COLO668 (cell line): ENCODE data around the gene LCK.
A peak's percentile ranks its signal among the peaks of the same experiment; 100 is the strongest.

ENCODE experiments used
- DNase-seq: peaks from one replicate; lab custom pipeline; 2025; ENCODE audit not compliant: unreplicated experiment; lab: John Stamatoyannopoulos, UW

LCK gene

DNA sequence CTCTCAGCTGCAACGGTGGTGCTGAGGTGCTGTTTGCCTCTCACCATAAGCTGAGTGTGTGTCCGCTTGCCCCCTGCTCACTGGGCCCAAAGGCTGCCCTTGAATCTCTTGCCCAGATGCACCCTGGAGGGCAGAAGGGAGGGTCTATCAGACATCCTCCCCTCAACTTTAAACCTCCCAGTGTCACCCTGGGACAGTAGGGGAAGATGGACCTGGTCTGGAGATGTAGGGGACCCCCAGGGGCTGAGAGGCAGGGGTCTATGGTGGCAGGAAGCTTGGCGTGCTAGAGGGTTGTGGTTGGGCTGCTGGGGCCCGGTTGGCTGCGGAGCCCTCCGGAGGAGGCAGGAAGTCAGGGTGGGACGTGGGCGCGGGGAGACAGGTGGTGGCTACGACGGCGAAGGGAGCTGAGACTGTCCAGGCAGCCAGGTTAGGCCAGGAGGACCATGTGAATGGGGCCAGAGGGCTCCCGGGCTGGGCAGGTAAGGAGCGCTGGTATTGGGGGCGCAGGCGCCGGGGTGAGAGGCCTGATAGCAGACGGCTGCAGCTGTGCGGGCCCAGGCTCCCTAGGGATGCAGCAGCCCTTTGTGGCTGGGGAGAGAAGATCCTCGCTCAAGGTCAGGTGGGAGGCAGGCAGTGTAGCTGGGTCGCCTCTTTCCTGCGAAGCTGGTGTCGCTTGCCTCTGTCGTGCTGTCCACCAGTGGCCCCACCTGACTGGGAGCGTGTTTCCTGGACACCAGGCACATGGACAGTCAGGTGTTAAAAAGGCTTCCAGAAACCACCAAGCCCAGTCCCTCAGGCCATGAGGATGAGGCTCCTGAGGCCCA is at the start of gene LCK:
Gene LCK, plus strand, starts transcription at position 373 of the 824 bp plus-strand sequence. CDS start 23,065 bp downstream, outside the sequence.
- no peak for DNase-seq

DNA sequence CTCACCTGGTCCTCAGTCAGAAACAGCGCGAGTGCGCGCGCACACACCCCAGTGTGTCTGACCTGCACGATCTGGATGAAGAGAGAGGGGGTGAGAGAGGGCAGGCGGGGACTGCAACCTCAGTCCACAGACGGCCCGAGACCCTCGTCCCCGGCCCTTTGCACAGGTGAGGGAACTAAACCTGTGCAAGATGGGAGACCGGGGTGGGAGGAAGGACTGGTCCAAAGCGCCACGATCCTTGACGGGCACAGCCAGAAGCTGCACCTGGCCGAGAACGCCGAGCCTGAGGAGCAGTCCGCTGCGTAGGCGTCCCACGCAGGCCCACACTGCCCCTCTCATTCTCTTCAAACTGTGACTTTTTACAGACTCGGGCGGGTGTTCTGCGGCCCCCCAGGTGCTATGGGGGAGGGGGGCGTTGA is 46.1 kb upstream of the LCK start:
- DNase-seq: no peak

DNA sequence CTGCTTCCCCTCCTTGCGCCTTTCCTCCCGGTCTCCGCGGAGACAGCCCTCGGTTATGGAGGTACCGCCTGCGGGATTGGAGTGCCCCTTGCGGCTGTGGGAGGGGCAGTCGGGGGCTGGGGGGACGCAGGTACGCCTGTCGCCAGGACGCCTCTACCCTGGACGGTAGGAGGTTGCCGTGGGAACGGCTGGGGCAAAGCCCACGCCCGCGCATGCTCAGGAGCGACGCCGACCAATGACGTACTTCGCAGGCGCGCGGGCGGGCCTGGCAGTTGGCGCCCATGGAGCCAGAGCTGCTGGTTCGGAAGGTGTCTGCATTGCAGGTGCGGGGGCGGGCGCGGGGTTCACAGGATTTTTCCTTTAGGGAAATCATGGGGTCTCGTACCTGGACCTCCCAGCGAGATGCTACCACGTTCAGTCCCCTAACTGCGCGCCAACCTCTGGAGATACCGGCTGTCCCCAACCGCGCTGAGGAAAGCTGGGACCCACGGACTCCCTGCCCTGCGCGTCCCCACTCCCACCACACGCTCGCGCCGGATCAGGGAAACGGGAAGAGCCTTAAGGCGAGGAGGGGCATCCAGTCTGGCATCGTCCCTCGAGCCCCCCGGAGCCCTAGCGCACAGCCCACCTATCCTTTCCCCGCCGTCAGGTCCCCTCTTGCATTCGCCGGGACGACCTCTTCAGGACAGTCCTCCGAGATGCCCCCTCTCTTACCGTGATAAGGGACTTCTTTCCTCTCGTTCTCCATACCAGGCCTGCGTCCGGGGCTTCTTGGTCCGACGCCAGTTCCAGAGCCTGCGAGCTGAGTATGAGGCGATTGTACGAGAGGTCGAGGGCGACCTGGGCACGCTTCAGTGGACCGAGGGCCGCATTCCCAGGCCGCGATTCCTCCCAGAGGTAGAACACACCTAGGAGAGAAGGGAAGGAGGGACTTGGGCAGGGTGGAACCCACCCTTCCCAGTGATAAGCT is 45.4 kb upstream of the LCK start, which contains the start of gene IQCC:
Gene IQCC, plus strand, starts transcription at position 271 of the 970 bp plus-strand sequence. Its CDS starts 11 bp downstream, at position 282.
- peak; percentile 99 for DNase-seq

DNA sequence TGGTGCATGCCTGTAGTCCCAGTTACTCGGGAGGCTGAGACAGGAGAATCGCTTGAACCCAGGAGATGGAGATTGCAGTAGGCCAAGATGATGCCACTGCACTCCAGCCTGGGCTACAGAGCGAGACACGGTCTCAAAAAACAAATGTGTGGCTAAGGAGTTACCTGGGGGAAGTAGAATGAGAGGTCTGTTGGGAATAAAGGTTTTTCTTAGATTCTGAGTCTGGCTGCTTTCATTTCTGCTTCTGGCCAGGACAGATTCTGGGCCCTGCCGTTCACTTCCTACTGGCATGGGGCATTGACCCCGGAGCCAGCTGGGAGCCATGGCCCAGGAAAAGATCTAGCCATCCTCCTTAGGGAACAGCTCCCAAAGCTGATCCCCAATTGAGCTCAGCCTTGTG is 42.6 kb upstream of the LCK start:
- no peak for DNase-seq

DNA sequence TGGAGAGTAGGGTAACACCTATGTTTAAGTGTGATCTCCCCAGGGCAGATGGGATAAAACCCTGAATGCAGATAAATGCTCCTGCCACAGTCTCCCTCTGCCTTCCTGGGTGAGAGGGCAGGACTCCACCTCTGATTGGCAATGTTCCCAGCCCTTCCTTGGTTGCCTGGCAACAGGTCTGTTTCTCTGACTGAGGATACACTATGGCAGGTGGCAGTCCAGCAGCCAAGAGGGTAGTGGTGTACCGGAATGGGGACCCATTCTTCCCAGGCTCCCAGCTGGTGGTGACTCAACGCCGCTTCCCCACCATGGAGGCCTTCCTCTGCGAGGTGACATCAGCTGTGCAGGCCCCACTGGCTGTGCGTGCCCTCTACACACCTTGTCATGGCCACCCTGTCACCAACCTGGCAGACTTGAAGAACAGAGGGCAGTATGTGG is 42.2 kb upstream of the LCK start, which contains the start of gene DCDC2B:
Gene DCDC2B, plus strand, starts transcription at position 199 of the 438 bp plus-strand sequence. Its CDS starts 5 bp downstream, at position 204.
- DNase-seq: peak; percentile 100

DNA sequence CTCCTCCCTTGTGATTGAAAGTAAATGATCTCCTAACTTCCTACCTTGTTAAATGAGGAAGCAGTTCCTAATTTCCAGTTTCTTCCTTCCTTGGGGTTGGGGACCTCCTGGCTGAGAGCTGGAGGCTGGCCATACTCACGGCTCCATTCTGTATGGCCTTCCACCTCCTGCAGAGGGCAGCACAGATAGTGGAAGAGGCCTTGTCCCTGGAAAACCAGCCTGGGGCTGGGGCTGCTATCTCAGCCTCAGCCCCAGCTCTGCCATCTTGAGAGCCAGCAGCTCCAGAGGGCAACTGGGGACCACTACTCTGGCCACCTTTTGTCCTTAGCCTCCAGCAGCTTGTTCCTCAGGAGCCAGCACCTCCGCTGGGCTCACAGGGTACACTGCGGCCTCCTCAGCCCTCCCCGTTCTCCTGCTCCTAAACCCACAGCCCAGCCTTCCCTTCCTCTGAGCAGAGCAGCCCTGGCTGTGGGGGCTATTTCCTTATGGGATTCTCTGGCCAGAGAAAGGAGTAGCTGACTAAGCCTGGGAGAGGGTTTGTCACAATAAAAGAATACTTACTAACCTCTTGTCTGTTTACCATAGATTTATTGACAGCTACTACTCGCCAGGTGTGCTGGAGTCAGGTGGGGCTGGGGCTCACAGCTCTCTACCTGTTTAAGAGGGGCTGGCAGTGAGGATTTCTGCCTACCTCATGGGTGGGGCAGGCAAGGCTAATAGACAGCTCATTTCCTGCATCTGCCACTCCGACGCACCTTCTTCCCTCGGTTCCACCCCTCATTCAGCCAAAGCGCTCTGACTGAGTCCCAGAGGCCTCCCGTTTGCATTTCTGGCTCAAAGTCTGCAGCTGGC is 35.2 kb upstream of the LCK start:
- peak; percentile 94 for DNase-seq

DNA sequence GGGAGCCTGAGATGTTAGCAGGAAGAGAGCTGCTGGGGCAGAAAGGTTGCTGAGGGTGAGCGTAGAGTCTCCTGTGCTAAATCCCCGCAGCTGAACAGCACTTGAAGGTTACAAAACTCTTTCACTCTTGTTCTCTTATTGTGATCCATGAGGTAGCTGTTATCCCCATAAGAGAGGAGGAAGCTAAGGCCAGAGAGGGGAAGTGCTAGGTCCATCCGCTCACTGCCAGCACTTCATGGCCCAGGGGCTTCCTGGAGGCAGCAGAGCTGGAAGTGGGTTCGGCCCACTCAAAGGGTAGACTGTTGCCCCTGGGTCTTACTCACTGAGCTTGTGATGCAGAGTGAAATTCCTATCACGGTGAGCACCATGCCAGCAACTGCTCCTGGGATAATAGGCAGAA is 34.5 kb upstream of the LCK start:
- no peak for DNase-seq

DNA sequence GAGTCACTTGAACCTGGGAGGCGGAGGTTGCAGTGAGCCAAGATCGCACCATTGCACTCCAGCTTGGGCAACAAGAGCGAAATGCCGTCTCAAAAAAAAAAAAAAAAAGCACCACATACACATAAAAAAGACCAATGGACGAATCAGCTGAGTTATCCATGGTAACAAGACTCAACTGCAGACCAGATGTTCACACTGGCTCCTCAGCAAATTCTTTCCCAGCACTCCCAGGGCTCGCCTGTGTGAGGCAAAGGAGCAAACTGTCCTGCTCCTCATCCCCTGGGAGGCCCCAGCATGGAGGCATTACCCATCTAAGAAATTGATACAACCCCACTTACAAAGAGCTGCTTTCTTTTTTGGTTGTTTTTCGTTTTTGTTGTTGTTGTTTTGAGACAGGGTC is 32.0 kb upstream of the LCK start:
- DNase-seq: no peak

DNA sequence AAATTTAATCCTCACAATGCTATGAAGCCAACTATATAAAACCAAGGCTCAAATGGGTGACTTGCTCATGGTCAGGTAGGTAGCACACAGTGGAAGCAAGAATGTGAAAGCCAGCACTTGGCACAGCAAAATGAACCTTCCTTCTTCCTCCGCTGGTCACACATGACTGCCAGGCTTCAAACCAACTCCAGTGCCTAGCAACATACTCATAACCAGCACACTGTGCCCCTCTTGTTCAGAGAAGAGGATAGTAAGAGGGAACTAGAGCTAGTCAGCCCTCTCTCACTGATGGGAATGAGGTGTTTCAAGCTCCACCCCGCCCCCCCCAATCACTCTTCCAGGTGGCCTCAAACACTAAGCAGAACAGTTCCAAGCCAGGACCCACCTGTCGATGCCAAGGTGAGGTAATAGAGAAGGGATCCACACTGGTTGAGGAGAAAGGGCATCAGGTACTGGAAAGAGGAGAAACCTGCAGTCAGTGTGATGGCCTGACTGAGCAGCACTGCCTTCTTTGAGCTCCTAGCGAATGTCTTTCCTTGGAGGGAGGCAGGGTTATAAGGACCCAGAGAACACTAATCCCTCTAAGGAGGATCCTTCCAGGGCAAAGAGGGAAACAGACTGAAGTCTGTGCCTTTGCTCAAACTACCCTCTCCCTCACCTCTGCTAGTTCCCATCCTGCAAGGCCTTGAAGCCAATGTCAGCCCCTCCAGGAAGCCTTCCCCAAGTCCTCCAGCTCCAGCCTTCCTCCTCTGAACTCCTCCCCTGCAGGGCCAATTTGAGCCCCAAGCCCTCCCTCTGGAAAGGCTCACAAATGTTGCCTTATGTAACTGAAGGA is 30.1 kb upstream of the LCK start:
- peak; percentile 84 for DNase-seq

DNA sequence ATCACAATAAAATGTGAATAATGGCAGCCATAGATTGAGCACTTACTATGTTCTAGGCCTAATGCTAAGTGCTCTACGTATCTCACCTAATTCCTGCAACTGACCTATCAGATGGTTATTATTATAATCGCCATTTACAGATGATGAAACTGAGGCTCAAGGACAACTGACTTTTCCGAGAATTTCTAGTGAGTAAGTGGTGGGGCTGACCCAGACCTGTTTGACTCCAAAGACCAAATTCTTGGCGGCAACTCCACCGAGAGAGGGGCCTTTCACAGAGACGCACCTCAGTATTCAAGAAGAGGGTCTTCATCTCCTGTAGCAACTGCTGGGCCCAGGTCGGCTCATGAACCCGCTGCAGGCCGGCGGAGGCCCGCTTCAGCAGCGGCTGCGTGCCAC is 29.5 kb upstream of the LCK start:
- DNase-seq: no peak

DNA sequence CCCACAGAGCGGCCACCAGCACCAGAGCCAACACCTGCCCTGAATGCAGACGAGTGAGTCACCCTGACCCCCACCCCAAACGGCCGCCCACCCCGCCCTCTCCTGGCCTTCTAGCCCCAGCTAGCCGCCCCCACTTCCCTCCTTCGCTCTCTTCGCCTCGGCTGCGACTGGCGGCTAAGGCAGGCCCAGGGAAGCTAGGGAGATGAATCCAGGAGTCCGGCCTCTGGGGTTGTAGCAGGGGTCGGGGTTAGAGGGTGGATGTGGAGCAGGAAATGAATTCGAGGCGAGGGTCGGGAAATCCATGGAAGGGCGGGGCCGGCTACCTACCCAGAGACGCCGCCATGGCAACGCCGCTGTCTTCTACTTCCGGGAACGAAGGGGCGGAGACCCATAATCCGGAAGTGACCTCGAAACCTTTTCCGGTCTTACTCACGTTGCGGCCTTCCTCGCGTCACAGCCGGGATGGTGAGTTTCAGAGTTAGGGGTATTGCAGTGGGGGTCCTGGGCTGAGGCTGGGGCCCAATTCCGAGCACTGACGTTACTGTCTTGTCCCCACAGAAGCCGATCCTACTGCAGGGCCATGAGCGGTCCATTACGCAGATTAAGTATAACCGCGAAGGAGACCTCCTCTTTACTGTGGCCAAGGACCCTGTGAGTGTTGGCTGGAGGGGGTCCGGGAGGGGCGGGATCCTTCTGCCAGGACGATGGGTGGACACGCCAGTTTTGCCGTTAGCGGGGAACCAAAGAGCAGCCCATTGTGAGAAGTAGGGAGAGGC is 28.9 kb upstream of the LCK start, which contains the start of the genes EIF3I and TMEM234:
Gene EIF3I, plus strand, starts transcription at position 428 of the 776 bp plus-strand sequence. Its CDS starts 35 bp downstream, at position 463.
Gene TMEM234, minus strand, starts transcription at position 374 of the 776 bp plus-strand sequence. Its CDS starts 31 bp downstream, at position 343.
- DNase-seq: peak; percentile 99

DNA sequence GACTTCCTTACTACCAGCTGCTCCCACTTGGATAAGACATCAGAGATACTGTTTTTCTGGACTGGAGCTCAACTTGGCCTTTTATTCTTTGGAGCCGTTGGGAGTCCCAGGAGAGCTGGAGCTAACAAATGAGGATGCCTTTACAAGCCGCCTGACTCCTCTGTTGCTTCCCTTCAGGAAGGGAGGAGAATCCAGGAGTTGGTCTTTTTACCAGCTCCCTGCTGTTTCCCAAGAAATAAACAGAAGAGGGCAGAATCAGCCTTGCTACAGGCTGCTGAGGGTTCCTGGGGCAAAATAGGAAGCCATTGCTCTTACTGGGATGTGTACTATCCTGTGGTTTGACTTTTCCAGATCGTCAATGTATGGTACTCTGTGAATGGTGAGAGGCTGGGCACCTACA is 27.4 kb upstream of the LCK start:
- DNase-seq: no peak

DNA sequence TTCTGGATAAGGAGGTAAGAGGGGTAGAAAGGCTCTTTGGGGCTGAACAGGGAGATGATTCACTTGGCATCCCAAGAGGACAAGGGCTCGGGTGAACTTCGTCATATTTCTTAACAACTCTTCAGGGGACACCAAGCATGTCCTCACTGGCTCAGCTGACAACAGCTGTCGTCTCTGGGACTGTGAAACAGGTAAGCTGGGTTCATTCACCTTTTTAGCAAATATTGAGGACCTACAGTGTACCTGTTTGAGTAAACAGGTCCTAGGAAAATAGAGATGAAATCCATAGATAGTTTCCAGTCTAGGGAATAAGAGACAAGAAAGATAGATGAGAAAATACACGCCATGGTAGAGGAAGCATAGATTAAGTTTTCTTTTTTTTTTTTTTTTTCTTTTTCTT is 26.8 kb upstream of the LCK start:
- no peak for DNase-seq

DNA sequence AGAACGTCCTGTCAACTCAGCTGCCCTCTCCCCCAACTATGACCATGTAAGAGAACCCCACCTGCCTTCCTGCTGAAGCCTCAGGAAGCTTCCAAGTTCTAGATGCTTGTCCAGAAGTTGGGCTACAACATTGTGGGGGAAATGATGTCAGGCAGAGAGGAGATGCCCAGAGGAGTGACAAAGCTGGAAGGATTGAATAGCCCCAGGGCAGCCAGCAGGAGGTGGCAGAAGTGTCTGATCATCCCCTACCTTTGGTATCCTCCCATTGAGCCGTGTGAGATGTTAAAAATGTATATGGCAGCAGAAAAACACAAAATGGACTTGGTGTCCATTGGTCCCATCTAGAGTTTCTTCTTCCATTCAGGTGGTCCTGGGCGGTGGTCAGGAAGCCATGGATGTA is 22.3 kb upstream of the LCK start:
- DNase-seq: no peak

DNA sequence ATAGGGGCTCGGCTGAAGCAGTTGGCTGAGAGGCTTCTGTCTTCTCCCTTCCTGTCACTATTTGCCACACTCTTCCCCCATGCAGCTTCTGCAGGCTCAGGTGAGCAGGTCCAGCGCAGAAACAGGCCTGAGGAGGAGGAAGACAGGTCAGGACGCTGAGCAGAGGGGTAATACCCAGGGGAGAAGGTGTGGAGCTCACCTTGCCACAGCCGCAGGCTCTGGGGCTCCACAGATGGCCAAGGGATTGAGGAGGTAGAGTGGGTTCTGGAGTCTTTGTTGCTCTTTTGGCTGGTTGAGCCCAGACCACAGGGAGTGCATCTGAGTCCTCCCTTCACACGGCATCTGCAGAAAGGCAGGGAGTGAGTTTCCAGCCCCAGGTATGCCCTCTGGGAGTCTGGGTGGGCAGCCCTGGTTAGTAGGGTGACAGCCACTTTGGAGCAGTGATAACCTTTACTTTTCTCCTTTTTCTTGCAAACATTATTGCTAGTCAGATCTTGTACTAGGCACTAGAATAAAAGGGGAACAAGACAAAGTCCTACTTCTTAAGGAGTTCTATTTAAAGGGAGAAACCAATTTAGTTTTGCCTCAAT is 19.1 kb upstream of the LCK start:
- no peak for DNase-seq

DNA sequence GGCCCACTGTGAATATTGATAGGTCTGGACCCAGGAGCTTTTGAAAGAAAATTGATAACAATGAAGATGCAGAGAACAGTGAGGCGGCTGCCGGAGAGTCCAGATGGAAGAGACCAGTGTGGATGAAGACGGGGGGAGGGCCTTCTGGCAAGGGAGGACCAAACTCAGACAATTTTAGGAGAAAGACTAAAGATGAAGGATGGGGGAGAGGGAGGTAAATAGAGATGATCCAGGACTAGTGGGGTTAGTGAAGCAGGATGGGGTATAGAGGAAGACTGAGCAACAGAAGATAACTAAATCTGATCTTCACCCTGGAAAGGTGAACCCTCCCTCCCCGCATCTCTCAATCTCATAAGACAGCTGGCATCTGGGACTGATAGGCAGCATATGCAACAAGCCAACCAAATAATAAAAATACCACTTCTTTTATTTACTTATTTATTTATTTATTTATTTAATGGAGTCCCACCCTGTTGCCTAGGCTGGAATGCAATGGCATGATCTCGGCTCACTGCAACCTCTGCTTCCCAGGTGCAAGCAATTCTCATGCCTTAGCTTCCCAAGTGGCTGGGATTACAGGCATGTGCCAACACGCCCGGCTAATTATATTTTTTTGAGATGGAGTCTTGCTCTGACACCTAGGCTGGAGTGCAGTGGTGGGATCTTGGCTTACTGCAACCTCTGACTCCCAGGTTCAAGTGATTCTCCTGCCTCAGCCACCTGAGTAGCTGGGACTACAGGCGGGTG is 18.3 kb upstream of the LCK start:
- peak; percentile 41 for DNase-seq

DNA sequence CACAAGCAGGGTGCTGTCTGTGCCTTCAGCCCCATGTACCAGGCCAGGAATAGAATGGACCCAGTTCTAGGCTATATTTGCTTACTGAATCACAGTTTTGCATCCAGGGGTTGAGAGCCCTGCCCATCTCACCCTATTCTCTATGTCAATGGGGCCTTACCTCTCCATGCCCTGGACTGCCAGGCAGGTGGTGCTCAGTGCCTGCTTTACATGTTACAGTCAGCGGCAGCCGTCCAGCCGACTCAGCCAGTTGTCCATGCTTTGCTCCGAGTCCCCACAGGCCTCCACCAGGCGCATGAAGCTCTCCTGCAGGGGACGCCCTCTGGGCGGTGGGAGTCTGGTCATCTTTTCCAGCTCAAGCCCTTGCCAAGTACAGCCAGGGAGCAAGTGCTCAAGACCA is 16.3 kb upstream of the LCK start:
- no peak for DNase-seq

DNA sequence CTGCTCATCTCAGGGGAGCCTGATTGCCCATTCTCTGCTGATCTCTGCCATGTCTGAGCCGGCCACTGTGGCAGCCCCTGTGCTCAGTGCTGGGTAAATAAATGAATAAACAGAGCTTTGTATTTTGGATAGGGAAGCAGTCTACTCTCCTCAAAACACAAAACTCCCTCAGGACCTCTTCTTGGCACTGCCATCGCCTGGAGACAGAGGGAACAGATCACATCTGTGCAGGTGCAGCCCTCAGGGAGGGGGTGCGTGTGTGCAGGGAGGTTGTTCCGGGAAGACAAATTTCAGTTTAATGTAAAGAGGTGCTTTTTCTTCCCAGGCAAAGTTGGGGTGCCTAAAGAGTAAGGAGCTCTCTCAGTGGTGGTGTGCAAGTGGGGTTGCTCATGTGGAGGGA is 11.7 kb upstream of the LCK start:
- DNase-seq: peak; percentile 78
